ENCODE data around the gene DHX30. TPM values are rescaled to one million over a fixed set of nuclear protein-coding genes. Genes with fewer than 3 reads are reported as not detected.
A peak's percentile ranks its signal among the peaks of the same experiment; 100 is the strongest.
"Not testable (repeated sequence)": the region's sequence is repeated elsewhere in the genome, so short reads cannot be mapped to it uniquely, and the experiment has no call there.

Gene DHX30
- total RNA-seq, 3 donors from 2014 or later = 166 to 178 (median 167) TPM

- no peaks in the 10 kb centered on the region for H3K9me3 Mint-ChIP-seq
- H3K4me1 Mint-ChIP-seq (ENCODE audit: low read depth) = peaks cover 2% of the 10 kb centered on the region
- H3K36me3 Mint-ChIP-seq (ENCODE audit: insufficient read depth) = no peaks in the 10 kb centered on the region
- no peak overlapping the region for H3K4me3 Mint-ChIP-seq
- ATAC-seq (no peak), DNase-seq (no peak)
- no peaks in the 10 kb centered on the region for H3K27me3 Mint-ChIP-seq (ENCODE audit: low read depth)
Observed at GRCh38 chr3:47791193-47791855, 11.6 kb upstream of the DHX30 start.

- peaks cover 2% of the 10 kb centered on the region for H3K4me1 Mint-ChIP-seq (ENCODE audit: low read depth)
- ATAC-seq (no peak), DNase-seq (no peak)
- H3K4me3 Mint-ChIP-seq = no peak overlapping the region
- no peaks in the 10 kb centered on the region for H3K36me3 Mint-ChIP-seq (ENCODE audit: insufficient read depth)
- no peaks in the 10 kb centered on the region for H3K27me3 Mint-ChIP-seq (ENCODE audit: low read depth)
- H3K9me3 Mint-ChIP-seq = no peaks in the 10 kb centered on the region
Observed at GRCh38 chr3:47792699-47793098, 10.2 kb upstream of the DHX30 start.

- Mint-ChIP-seq H3K4me3 (no peak overlapping the region), H3K36me3 (ENCODE audit: insufficient read depth) (no peaks in the 10 kb centered on the region), H3K9me3 (no peaks in the 10 kb centered on the region), H3K4me1 (ENCODE audit: low read depth) (no peaks in the 10 kb centered on the region), H3K27me3 (ENCODE audit: low read depth) (no peaks in the 10 kb centered on the region)
- ATAC-seq = no peak
- no peak for DNase-seq
Observed at GRCh38 chr3:47794544-47794943, 8.4 kb upstream of the DHX30 start.

GRCh38 chr3:47799733-47800132 lies 3.2 kb upstream of the DHX30 start:
- no peak overlapping the region for H3K4me3 Mint-ChIP-seq
- DNase-seq = no peak
- no peaks in the 10 kb centered on the region for H3K27me3 Mint-ChIP-seq (ENCODE audit: low read depth)

GRCh38 chr3:47803480-47804025 lies 615 bp downstream of the DHX30 start:
- no peak for DNase-seq
- H3K27me3 Mint-ChIP-seq (ENCODE audit: low read depth) = no peaks in the 10 kb centered on the region

More at GRCh38 chr3:47799733-47800132, 3.2 kb upstream of the DHX30 start:
- Mint-ChIP-seq H3K36me3 (ENCODE audit: insufficient read depth) (no peaks in the 10 kb centered on the region), H3K9me3 (no peaks in the 10 kb centered on the region), H3K4me1 (ENCODE audit: low read depth) (peaks cover 18% of the 10 kb centered on the region)
- ATAC-seq = no peak

GRCh38 chr3:47804577-47804976 lies 1.6 kb downstream of the DHX30 start:
- Mint-ChIP-seq H3K9me3 (no peaks in the 10 kb centered on the region), H3K36me3 (ENCODE audit: insufficient read depth) (no peaks in the 10 kb centered on the region), H3K27me3 (ENCODE audit: low read depth) (no peaks in the 10 kb centered on the region), H3K4me3 (peak overlapping the region; percentile 95), H3K4me1 (ENCODE audit: low read depth) (peaks cover 19% of the 10 kb centered on the region)
- no peak for DNase-seq
- ATAC-seq = no peak

More at GRCh38 chr3:47803480-47804025, 615 bp downstream of the DHX30 start:
- no peaks in the 10 kb centered on the region for H3K9me3 Mint-ChIP-seq
- H3K4me3 Mint-ChIP-seq = peak overlapping the region; percentile 95
- no peaks in the 10 kb centered on the region for H3K36me3 Mint-ChIP-seq (ENCODE audit: insufficient read depth)
- ATAC-seq = peak; percentile 28 to 31
- H3K4me1 Mint-ChIP-seq (ENCODE audit: low read depth) = peaks cover 19% of the 10 kb centered on the region

- ATAC-seq = no peak
- Mint-ChIP-seq H3K36me3 (ENCODE audit: insufficient read depth) (peaks cover 17% of the 10 kb centered on the region), H3K4me1 (ENCODE audit: low read depth) (no peaks in the 10 kb centered on the region), H3K27me3 (ENCODE audit: low read depth) (no peaks in the 10 kb centered on the region), H3K4me3 (no peak overlapping the region), H3K9me3 (no peaks in the 10 kb centered on the region)
- DNase-seq = no peak
Observed at GRCh38 chr3:47813551-47814177, 10.7 kb downstream of the DHX30 start.

- ATAC-seq = no peak
- Mint-ChIP-seq H3K36me3 (ENCODE audit: insufficient read depth) (peaks cover 19% of the 10 kb centered on the region), H3K4me3 (no peak overlapping the region), H3K9me3 (no peaks in the 10 kb centered on the region), H3K4me1 (ENCODE audit: low read depth) (no peaks in the 10 kb centered on the region), H3K27me3 (ENCODE audit: low read depth) (no peaks in the 10 kb centered on the region)
- no peak for DNase-seq
Observed at GRCh38 chr3:47817609-47818008, 14.7 kb downstream of the DHX30 start.

GRCh38 chr3:47824541-47825473 lies 21.9 kb downstream of the DHX30 start:
- H3K4me1 Mint-ChIP-seq (ENCODE audit: low read depth) = peaks cover 38% of the 10 kb centered on the region
- peaks cover 27% of the 10 kb centered on the region for H3K36me3 Mint-ChIP-seq (ENCODE audit: insufficient read depth)
- ATAC-seq (peak; percentile 99 to 100), DNase-seq (peak; percentile 69)
- peak overlapping the region; percentile 91 for H3K4me3 Mint-ChIP-seq
- no peaks in the 10 kb centered on the region for H3K27me3 Mint-ChIP-seq (ENCODE audit: low read depth)
- H3K9me3 Mint-ChIP-seq = no peaks in the 10 kb centered on the region

GRCh38 chr3:47825590-47825989 lies 22.7 kb downstream of the DHX30 start:
- Mint-ChIP-seq H3K9me3 (no peaks in the 10 kb centered on the region), H3K36me3 (ENCODE audit: insufficient read depth) (peaks cover 26% of the 10 kb centered on the region), H3K27me3 (ENCODE audit: low read depth) (no peaks in the 10 kb centered on the region), H3K4me1 (ENCODE audit: low read depth) (peaks cover 38% of the 10 kb centered on the region), H3K4me3 (peak overlapping the region; percentile 91)
- no peak for ATAC-seq
- no peak for DNase-seq

- H3K27me3 Mint-ChIP-seq (ENCODE audit: low read depth); ATAC-seq; H3K4me3 Mint-ChIP-seq; DNase-seq; H3K9me3 Mint-ChIP-seq: not testable (repeated sequence)
- peaks cover 36% of the 10 kb centered on the region for H3K4me1 Mint-ChIP-seq (ENCODE audit: low read depth)
- peaks cover 38% of the 10 kb centered on the region for H3K36me3 Mint-ChIP-seq (ENCODE audit: insufficient read depth)
Observed at GRCh38 chr3:47829482-47829881, 26.5 kb downstream of the DHX30 start.

GRCh38 chr3:47836986-47837385 lies 34.0 kb downstream of the DHX30 start:
- Mint-ChIP-seq H3K4me1 (ENCODE audit: low read depth) (peaks cover 2% of the 10 kb centered on the region), H3K4me3 (no peak overlapping the region), H3K36me3 (ENCODE audit: insufficient read depth) (peaks cover 26% of the 10 kb centered on the region), H3K9me3 (no peaks in the 10 kb centered on the region), H3K27me3 (ENCODE audit: low read depth) (no peaks in the 10 kb centered on the region)
- DNase-seq (no peak), ATAC-seq (no peak)

- ATAC-seq (no peak), DNase-seq (no peak)
- H3K36me3 Mint-ChIP-seq (ENCODE audit: insufficient read depth) = peaks cover 24% of the 10 kb centered on the region
- no peak overlapping the region for H3K4me3 Mint-ChIP-seq
- no peaks in the 10 kb centered on the region for H3K27me3 Mint-ChIP-seq (ENCODE audit: low read depth)
- peaks cover 2% of the 10 kb centered on the region for H3K4me1 Mint-ChIP-seq (ENCODE audit: low read depth)
- H3K9me3 Mint-ChIP-seq = no peaks in the 10 kb centered on the region
Observed at GRCh38 chr3:47838503-47838902, 35.6 kb downstream of the DHX30 start.

- Mint-ChIP-seq H3K4me1 (ENCODE audit: low read depth) (peaks cover 2% of the 10 kb centered on the region), H3K4me3 (no peak overlapping the region), H3K27me3 (ENCODE audit: low read depth) (no peaks in the 10 kb centered on the region), H3K36me3 (ENCODE audit: insufficient read depth) (peaks cover 37% of the 10 kb centered on the region), H3K9me3 (no peaks in the 10 kb centered on the region)
- DNase-seq (no peak), ATAC-seq (no peak)
Observed at GRCh38 chr3:47841786-47842349, 38.9 kb downstream of the DHX30 start.

Data from activated T-cell treated with anti-CD3 and anti-CD28 coated beads, Interleukin-2, amount 50 U/mL, for 4 hours (primary cell).